HCT116 (cell line): Measurements from ENCODE around the gene EEF1E1. TPM values are rescaled to one million over a fixed set of nuclear protein-coding genes. Genes with fewer than 3 reads are reported as not detected.

Experiments
- ATF3 ChIP-seq: IDR thresholded peaks from 2 replicates; pipeline ENCODE4 v1.6.1; 2012
- CEBPB ChIP-seq: IDR thresholded peaks from 2 replicates; pipeline ENCODE4 v1.6.1; 2012; ENCODE audit warnings: low read depth
- EGR1 ChIP-seq: IDR thresholded peaks from 2 replicates; pipeline ENCODE4 v1.6.1; 2012; ENCODE audit warnings: low read depth
- ELF1 ChIP-seq: IDR thresholded peaks from 2 replicates; pipeline ENCODE4 v1.6.1; 2012; ENCODE audit warnings: low read depth, borderline replicate concordance
- EZH2 ChIP-seq: fragments of 200-600 bp; sonication (generic); IDR thresholded peaks from 2 replicates; pipeline ENCODE4 v1.6.1; 2017; ENCODE audit warnings: antibody characterized with exemption, mixed run types
- JUND ChIP-seq: IDR thresholded peaks from 2 replicates; pipeline ENCODE4 v1.6.1; 2012
- POLR2AphosphoS5 ChIP-seq: IDR thresholded peaks from 2 replicates; pipeline ENCODE4 v1.6.1; 2011; ENCODE audit warnings: mild to moderate bottlenecking, low read depth, low read length, moderate library complexity
- REST ChIP-seq: IDR thresholded peaks from 2 replicates; pipeline ENCODE4 v1.6.1; 2012; ENCODE audit warnings: low read depth
- TCF7L2 ChIP-seq: IDR thresholded peaks from 2 replicates; pipeline ENCODE4 v1.7.0; 2011; ENCODE audit warnings: borderline replicate concordance, inconsistent platforms; ENCODE audit not compliant: insufficient read depth, insufficient read length; ENCODE audit errors: extremely low read depth
- YY1 ChIP-seq: IDR thresholded peaks from 2 replicates; pipeline ENCODE4 v1.6.1; 2011; ENCODE audit warnings: low read length, low read depth, moderate library complexity, mild to moderate bottlenecking; ENCODE audit not compliant: insufficient replicate concordance; ENCODE audit errors: extremely low read depth
- total RNA-seq: library from RNA; stranded (reverse); gene quantifications from one replicate; pipeline ENCODE4 v1.2.1, GENCODE V29; 2021; ENCODE audit not compliant: unreplicated experiment
- TF ChIP-seq, protein P1 (sequence below): IDR thresholded peaks from 2 replicates; pipeline ENCODE4 v1.6.1; 2011; ENCODE audit warnings: mild to moderate bottlenecking, low read length, moderate library complexity; ENCODE audit not compliant: insufficient replicate concordance; ENCODE audit errors: extremely low read depth

Gene EEF1E1
- total RNA-seq, 1 experiment from 2014 or later = 69.7 TPM

- TF ChIP-seq, protein P1, sequence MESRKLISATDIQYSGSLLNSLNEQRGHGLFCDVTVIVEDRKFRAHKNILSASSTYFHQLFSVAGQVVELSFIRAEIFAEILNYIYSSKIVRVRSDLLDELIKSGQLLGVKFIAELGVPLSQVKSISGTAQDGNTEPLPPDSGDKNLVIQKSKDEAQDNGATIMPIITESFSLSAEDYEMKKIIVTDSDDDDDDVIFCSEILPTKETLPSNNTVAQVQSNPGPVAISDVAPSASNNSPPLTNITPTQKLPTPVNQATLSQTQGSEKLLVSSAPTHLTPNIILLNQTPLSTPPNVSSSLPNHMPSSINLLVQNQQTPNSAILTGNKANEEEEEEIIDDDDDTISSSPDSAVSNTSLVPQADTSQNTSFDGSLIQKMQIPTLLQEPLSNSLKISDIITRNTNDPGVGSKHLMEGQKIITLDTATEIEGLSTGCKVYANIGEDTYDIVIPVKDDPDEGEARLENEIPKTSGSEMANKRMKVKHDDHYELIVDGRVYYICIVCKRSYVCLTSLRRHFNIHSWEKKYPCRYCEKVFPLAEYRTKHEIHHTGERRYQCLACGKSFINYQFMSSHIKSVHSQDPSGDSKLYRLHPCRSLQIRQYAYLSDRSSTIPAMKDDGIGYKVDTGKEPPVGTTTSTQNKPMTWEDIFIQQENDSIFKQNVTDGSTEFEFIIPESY = no peak
- no peak for TF ChIP-seq CEBPB
- peak; percentile 57 for TF ChIP-seq TCF7L2
- TF ChIP-seq POLR2AphosphoS5 = peak; percentile 87
- TF ChIP-seq ATF3 = no peak
- no peak for TF ChIP-seq REST
- TF ChIP-seq JUND = peak; percentile 21; the same call in 1 of the 2 replicates
- TF ChIP-seq YY1 = peak; percentile 100
- no peak for TF ChIP-seq EZH2
- TF ChIP-seq EGR1 = peak; percentile 93
- peak; percentile 97 for TF ChIP-seq ELF1
Measured at GRCh38 chr6:8063761-8064637, 38.3 kb downstream of the EEF1E1 start, which contains the start of gene BLOC1S5 (continued).
